T-helper 2 cell (primary cell): Measurements from ENCODE around the gene SCRT2.
"Not testable (repeated sequence)": the region's sequence is repeated elsewhere in the genome, so short reads cannot be mapped to it uniquely, and the experiment has no call there.

Source experiments
- DNase-seq, 5 experiments: peaks; one replicate each; pipeline versions ENCODE4 v3.0.0 to v3.0.0-alpha.2; 2012 to 2022

The SCRT2 gene

DNA sequence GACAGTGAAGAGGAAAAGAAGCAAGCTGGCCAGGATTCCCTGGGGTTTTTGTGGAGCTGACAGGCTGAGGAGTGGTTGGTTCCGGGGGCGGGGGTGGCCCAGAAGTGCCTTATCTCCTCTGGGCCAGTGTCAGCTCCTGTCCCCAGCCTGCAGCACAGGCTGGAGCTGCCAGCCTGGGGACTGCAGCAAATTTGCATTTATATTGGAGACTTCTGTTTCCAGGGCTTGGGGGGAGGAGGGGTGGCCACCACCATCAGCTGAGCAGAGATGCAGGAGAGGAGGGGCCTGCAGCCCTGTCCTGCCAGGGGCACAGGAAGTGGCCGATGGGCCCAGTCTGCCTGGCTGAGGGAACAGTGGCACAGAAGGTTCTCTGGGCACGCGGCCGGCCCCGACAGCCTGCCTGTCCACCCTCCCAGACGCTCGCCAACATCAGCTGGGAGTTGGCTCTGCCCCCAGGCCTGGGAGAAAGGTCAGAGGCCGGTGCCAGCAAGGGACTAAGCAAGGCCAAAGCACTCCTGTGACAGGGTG, 24.3 kb upstream of the SCRT2 start:
- no peak for DNase-seq

DNA sequence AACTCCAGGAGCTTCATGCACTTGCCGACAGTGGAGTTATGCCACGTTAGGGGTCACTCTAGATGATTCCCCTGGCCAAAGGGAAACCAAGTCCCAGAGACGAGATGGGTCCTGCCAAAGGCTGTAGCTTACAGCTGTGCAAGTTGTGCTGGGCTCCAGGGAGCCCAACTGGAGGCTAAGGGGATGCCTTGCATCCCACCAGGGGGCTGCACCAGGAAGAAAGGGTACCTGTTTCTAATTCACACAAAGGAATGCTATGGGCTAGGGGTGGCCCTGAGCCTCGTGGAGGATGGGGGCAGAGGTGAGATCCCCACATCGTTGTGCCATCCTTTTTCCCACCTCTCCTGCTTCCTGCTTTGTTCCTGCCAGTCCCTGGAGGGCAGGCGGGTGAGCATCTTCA, 23.7 kb upstream of the SCRT2 start:
- no peak for DNase-seq

GRCh38 chr20:698276-698675, 22.7 kb upstream of the SCRT2 start:
- DNase-seq, result no peak

DNA sequence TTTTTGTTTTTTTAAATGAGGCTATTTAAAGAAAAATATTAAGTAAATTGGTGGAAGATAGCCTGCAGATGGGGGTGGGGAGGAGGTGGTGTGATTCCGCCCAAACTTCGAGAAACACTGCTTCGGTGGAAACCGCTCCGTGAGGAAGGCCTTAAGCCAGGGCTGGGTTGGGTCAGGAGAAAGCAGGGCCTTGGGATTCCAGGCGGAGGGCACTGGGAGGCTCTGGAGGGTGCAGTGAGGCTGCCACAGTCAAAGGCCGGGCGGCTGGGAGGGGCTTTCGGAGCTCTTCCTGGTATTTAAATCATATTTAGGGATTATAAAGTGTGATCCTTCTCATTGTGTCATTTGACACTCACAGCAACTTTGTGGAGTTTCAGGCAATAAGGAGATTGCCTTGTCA, 22.2 kb upstream of the SCRT2 start:
- no peak for DNase-seq

DNA sequence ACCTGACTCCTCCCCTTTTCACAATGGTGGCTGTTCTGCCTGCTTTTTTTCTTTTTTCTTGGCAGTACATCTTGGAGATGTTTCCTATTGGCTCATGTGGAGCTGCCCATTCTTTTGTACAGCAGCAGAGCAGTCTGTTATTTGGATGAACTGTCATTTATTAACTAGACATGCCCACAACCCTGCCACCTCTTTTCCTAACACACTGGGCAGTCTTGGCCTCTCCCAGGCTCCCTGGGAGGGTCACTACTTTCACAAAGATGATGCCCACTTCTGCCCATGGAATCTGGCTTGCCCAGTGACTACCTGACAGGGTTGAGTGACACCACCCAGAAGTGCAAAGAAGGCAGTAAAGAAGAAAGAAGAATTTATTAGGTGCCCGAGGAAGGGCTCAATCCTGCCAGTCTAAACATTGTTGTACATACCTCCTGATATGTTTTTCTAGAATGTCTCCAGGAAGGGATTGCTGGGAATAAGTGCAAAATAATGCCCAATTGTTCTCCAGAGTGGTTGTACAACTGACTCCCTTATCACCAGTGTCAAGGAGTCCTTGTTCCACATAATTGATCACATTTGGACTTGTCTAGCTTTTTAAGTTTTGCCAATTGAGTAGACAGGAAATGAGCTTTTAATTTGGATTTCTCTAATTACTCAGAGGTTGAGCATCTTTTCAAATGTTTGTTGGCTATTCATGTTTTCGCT, 19.7 kb upstream of the SCRT2 start:
- no peak for DNase-seq

- no peak for DNase-seq
These were observed 18.9 kb upstream of the SCRT2 start for GRCh38 chr20:694496-694895.

DNA sequence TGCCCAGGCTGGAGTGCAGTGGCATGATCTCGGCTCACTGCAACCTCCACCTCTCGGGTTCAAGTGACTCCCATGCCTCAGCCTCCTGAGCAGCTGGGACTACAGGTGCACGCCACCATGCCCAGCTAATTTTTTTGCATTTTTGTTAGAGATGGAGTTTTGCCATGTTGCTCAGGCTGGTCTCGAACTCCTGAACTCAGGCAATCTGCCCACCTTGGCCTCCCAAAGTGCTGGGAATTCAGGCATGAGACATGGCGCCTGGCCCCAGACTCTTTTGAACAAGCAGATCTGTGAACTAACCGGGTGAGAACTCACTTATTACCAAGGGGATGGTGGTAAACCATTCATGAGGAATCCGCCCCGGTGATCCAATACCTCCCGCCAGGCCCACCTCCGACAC, 18.2 kb upstream of the SCRT2 start:
- DNase-seq, result not testable (repeated sequence)

- DNase-seq, result no peak
These were observed 16.4 kb upstream of the SCRT2 start for GRCh38 chr20:692044-692443.

DNA sequence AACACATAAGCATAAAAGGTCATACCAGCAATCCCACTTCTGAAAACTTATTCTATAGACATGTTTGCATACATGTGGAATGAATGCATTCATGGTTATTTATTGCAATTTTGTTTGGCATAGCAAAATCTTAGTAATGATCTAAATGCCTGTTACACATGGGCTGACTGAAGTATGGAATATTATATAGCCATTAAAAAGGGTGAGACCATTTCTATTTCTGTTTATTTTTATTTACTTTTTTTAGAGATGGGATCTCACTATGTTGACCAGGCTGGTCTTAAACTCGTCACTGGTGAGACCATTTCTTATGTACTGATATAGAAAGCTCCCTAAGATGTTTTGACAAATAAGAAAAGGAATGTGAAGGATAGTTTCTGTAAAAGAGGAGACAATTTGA, 14.3 kb upstream of the SCRT2 start:
- no peak for DNase-seq

- no peak for DNase-seq
These were observed 13.7 kb upstream of the SCRT2 start for GRCh38 chr20:689348-689747.

DNA sequence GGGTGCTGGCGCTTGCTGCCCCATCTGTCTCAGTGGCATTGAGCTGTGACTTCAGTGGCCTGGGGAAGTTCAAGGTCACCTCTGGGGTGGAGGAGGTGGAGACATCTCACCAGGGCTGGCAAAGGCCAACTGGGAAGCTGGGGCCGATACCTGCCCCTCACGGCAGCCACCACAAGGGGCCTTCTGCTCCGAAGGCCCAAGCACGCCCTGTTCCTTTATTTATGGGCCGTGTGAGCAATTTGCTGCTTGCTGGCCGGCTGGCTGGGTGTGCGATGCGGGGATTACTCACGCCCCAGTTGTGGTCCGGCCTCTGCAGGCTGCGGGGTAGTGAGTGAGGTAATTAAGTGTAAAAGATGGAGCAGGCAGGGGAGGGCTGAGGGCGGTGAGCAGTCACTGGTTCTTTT, 13.2 kb upstream of the SCRT2 start:
- no peak for DNase-seq

DNA sequence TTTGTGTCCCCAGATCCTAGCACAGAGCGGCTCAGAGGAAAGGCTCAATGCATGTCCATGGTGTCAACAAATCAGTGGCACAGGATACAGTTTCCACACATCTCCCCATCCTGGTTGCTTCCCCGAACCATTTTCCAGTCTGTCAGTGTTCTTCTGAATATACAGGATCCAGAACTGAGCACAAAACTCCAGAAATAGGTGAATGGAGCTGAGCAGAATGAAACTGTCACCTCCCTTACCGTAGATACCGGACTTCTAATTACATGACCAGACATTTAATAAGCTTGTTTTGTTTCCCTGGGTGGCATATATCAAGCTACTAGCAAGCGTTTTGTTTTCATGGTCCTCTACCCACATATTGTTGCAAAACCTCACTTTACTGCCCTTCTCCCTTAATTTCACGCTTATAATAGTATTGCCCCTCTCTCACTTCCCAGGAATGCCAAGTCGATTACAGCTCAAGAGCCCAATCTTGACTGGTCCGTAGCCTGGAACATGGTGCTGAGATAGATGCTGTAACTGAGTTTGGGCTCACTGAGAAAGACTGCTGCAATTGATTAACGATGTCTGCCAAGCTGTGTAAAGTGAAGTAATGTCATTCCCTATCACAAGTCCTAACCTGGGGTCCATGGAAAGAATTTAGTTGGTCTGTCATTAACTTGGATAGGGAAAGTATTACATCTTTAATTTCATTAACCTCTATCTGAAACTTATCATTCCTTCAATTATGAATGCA, 12.0 kb upstream of the SCRT2 start:
- no peak for DNase-seq

- DNase-seq, result no peak
These were observed 9.2 kb upstream of the SCRT2 start for GRCh38 chr20:684676-685319.

- no peak for DNase-seq
These were observed 6.5 kb upstream of the SCRT2 start for GRCh38 chr20:682123-682522.

DNA sequence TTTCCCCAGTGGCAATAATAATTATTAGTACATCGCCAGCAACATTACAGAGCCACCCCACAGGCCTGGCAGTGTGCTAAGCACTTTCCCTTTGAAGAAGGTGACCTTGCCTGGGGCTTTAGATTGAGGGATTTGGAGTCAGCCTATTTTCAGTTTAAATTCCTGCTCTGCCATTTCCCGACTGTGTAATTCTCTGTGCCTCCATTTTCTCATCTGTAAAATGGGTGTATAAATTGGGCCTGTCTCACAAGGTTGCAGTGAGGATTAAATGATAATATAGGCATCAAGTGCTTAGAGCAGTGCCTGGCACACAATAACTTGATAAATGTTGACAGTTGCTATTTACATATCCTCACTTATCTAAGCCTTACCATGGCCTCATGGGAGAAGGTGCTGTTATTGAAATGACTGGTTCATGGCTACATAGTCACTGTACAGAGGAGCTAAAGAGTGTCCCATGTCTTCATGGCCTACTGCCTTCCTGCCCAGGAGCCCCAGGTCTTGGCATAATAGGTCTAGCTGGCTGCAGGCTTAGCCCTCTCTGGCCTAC, 5.1 kb upstream of the SCRT2 start:
- no peak for DNase-seq

DNA sequence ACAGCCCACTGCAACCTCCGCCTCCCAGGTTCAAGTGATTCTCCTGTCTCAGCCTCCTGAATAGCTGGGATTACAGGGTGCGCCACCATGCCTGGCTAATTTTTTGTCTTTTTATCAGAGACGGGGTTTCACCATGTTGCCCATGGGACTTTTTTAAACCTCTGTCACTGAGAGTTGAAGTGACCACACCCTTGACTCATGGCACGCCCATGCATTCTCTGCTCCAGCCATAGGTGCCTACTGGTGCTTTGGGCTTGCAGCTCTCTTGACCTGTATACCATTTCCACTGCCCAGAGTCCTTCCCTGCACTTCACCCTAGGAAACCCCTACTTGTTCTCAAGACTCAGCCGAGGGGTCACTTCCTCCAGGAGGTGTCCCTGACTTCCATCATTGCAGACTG, 2.4 kb upstream of the SCRT2 start:
- no peak for DNase-seq

DNA sequence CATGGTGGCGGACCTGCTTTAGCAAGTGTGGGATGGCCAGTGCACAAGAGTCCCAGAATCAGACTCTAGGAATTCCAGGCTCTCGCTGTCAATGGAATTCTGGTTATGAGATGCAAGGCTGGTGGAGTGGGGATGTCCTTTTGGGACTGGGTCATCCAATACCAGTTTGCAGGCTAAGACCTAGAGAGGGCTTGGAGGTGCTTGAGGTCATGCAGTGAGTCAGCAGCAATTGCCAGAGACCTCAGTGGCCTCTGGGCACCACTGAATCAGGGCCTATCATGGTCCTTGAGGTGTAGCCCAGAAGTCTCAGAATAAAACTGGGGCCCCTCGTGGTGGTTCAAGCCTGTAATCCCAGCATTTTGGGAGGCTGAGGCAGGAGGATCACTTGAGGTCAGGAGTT, 1.4 kb upstream of the SCRT2 start:
- no peak for DNase-seq

- no peak for DNase-seq
These were observed 824 bp upstream of the SCRT2 start for GRCh38 chr20:676315-676937.

DNA sequence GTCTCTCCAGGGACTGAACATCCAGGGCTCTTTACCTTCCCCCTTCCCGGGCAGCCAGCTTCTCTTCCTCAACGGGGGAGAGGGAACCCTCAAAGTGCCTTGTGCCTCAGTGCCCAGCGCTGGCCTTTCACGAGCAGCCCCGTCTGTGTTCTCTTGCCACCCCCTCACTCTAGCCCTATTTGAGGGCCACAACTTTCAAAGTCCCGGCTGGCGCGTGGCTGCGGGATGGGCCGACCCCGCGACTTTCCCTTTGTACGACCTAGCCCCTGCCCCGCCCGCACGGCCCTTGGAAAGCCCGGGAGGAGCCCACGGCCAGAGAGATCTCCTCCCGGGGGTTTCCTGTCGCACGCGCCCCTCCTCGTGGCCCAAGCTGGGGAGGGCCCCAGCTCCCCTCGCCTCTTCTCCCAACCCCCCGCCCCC, 559 bp downstream of the SCRT2 start:
- DNase-seq, result no peak

DNA sequence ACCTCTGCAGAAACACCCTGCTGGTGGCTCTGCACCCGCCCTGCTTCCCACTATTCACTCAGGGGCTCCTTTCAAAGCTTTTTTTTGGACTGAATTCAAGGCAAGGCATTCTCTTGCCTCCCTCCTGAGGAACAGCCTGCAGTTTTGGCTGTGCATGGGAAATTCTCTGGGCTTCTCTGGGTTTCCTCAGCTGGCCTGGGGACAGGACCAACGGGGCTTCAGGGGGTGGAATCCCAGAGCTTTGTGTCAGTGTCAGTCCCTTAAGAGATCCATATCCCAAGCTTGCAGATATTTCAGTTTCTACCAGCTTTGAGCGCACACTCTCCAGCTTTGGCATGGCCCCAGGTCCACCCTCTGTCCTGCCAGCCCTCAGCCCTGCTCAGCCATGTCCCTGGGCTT, 2.0 kb downstream of the SCRT2 start:
- DNase-seq, result no peak

DNA sequence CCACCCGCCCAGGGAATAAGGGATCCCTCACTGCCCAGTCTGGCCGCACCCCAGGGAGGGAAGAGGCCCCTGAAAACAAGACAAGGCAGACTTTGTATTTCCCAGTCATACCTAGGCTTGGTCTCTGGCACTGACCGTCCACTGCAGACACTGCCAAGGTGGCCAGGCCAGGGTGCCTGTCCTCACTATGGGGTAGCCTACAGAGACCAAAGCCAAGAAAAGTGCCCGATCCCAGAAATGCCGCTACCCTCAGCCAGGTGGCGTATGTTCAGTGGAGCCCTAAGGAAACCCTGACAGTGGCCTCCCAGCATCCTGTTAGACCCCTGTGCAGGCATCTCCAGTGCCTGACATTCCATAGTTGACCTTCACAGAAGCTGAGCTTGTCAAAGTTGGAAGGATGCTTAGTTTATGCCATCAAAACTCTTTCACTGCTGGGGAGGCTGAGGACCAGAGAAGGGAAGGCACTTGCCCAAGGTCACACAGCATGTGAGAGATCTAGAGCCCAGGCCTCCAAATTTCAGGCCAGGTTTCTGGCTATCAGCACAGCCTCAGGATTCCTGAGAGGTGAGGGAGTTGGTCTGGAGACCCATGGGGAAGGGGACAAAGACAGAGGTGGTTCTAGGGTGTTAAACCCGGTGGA, 2.5 kb downstream of the SCRT2 start:
- DNase-seq, result no peak

DNA sequence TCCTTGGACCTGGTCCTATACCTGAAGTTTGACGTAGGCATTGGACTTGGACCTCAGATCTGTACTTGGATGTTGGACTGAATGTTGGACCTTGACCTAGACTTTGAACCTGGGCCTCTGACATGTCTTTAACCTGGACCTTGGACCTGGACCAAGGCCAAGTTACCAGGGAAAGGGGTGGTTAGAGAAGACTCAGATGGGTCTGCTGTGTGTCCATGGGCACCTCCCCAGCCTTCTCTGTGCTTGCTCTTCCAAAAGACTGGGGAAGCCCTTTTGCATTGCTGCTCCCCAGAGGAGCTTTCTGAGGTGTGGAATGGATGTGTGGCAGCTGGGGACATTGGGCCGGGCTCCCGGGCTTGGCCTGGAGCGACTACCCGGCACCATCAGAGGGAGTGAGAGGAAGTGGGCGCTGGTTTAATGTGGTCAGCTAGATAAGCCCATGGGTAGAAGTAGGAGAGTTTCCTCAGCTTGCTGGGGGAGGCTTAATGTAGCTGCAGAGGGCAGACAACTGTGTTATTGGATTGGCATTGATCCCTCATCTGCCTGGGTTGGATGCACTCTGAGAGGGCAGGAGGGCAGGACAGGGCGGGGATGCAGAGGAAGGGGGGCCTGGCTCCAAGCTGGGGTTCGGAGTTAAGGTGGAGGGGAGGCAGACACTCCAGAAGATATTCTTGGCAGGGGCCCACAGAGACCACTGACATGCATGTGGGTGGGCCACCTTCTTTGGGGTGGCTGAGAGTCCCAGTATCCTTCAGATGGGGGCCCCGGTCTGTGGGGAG, 4.2 kb downstream of the SCRT2 start:
- no peak for DNase-seq
